NCI-H1436 (cell line): ENCODE results near the gene CLEC7A.

Source experiments
- DNase-seq: peaks from one replicate; lab custom pipeline; 2025; lab: John Stamatoyannopoulos, UW

The CLEC7A gene

DNA sequence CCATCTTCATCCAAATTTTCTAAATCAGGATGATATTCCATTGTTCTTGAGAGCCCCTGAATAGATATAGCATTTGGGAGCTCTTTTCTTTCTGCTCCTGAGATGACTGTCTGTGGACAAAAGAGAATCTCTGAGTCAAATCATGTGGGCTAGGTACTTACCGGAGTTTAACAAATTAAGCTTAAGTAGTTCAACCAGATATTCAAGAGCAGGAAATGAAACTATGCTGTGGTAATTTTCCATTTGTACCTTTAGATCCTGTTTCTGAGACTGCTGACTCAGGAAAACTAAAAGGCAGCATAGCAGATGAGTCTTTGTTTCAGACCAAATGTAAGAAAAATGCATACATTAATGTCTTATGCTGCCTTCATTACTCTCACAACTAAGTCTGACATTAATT is at the start of gene CLEC7A:
Gene CLEC7A, minus strand, starts transcription at position 158 of the 400 bp plus-strand sequence. Its CDS starts 117 bp downstream, at position 41.
- DNase-seq, result no peak

DNA sequence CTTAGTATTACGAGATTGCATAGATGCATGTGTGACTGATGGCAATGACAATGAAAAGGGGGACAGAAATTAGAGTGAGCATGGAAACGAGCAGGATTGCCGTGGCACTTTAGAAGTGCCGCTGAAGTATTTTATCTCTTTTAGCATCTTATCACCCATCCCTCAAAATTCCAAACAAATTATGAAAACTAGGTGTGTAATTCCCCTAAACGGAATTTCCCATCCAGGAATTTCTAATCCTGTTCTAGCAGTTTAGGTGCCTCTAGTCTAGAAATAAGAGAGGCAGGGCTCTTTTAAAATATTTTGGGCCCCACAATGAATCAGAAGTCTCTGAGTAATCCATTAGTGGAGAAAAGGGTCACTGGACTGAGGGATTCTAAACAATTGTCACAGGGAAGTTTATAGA is 49.8 kb upstream of the CLEC7A start:
- no peak for DNase-seq

DNA sequence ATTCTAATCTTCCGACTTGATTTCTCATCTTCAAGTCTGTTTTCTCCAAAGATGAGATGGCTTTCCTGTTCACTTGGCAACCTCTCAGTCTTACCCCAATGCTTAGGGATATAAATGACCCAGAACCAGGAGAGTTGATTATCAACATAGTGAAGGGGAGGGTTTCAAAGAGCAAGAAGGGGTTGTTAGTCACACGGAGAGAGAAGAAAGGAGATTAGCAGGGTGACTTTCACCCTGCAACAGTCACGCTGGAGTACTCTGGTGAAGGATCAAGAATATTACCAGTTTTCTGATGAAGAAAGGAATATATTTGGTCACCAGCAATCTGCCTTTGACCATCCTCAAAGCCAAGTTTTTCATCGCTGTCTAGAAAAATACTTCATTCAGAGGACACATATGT is 48.8 kb upstream of the CLEC7A start, which contains the start of gene TMEM52B:
Gene TMEM52B, plus strand, starts transcription at position 212 of the 400 bp plus-strand sequence. CDS start 543 bp downstream, outside the sequence.
- no peak for DNase-seq

DNA sequence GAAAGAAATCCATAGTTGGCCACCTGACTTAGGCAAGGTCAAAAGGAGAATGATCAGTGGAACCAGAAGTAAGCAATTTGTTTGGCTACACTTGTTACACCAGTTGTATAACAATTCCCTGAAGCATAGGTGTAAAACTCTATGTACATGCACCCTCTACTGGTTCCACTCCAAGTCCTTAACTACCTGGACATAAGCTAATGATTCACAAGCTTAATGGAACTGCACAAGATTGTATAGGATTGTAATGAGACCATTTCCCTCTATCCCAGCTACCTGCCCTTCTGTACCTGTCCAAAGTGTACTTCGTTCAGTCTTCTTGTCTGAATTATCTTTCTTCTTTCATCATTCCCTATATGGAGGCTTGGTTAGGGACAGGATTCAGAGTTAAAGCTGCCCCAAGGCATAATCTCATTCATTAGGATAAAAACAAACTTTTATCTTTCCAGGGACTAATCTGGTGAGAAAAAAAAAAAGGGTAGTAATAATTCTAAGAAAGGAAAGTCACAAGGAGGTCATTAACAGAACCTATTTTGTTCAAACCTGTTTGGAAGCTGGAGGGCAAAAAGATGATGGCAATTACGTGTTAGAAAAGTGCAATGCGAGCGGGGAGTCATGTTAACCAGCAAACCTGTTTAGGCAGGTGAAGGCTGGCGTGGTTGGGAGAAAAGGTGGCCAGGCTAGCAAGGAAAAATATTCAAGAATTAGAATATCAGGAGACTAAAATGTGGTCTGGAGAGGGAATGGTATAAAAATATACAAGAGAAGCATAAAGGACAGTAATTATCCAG is 46.0 kb upstream of the CLEC7A start:
- no peak for DNase-seq

DNA sequence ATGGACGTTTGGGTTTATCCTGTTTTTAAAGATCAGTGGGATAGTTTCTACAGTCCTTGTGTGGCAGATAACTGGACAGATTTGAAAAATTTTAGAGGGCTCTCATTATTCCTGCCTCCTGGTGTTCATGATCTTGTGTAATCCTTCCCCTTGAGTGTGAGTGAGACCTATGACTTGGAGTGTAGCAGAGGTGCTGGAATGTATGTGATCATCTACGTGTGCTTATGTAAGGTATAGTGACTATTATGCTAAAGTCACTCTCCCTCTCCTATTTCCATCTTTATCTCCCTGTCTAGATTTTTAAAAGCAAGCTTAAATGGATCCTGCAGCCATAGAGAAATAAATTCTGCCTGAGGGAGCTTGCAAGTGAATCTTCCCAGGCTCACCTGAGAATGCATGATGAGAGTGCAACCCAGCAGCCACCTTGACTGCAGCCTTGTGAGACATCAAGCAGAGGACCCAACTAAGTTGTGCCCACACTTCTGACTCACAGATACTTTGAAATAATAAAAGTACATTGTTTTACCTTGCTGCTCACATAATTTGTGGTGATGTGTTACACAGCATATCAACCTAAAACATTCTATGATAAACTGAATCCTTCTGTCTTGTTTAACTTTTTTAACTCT is 45.1 kb upstream of the CLEC7A start:
- no peak for DNase-seq

DNA sequence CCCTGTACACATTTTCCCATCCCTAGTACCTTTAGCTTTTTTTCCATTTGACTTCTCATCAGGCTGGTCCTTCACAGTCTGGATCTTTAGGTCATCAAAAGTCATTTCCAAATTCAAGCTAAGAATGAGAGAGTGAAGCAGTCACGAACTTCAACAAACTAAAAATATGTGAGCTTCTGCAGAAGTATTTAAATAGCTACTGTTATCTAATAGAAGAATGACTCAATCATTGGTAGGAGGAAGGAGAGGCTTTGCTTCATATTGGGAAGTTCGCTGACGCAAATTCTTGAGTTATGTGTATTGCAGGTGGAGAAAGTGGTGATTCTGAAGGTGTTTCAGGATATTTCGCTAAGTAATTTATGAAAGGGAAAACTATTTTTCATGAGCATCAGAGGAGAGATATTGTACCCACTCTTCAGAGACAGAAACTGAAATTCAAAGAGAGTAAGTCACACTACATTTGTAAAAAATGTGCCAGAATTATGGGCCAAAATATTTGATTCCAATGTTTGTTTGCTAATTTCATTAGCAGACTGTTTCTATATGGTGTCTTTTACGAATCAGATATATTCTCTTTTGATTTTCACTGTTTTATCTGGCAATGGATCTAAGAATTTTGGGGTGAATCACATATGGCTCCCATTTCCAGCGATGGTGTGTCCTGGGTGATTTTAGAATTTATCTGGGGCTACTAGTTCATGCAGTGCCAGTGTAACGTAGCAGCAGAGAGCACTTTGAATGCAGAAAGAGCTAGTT is 42.2 kb upstream of the CLEC7A start, which contains the start of gene OLR1:
Gene OLR1, minus strand, starts transcription at position 160 of the 756 bp plus-strand sequence. Its CDS starts 55 bp downstream, at position 105.
- no peak for DNase-seq

DNA sequence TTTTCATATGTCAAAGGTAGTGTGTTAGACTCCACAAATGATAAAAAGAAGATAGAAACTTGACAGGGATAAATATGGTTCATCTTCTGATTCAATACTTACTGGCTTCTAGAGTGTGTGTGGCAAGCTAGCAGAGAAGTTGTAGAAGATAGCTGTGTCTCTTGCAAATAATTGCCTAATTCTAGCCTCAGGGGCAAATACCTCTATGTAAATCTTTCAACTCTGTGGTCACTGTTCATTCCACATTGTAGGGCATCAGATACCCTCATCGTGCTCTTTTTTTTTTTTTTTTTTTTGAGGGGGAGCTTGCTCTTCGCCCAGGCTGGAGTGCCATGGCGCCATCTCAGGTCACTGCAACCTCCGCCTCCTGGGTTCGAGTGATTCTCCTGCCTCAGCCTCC is 40.2 kb upstream of the CLEC7A start:
- no peak for DNase-seq

DNA sequence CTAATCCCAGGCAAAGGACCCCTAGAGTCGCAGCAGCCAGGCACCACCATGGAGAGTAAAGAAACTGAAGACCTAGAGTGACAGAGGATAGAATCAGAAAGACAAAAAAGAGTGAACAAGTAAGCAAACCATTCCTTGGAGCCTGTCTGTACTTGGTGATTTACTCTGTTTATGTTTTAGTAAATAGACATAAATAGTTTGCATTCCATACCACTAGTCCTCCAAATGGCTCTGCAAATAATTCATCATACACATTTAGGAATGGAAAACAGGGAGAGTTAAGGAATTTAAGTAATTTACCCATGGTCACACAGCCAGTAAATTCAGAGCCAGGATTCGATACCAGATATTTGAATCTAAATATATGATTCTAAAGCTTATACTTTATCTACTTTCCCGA is 39.1 kb upstream of the CLEC7A start:
- no peak for DNase-seq

DNA sequence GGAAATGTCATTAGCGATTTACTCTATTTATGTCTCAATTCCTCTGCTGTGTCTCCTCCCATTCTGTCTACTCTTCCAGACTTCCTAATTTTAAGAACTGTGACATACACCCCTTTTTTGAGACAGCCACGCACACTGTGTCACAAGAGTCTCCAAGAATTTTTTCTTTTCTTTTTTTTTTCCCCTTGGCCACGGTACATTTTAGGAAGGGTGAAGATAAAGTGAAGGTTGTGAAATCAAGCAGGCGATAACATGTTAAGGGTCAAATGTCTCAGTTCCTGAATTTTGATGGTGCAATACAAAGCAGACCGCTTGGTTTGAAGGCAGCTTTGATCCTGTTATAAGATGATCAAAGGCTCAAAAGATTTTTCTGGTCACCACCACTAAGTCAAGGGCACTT is 37.6 kb upstream of the CLEC7A start:
- DNase-seq, result no peak

DNA sequence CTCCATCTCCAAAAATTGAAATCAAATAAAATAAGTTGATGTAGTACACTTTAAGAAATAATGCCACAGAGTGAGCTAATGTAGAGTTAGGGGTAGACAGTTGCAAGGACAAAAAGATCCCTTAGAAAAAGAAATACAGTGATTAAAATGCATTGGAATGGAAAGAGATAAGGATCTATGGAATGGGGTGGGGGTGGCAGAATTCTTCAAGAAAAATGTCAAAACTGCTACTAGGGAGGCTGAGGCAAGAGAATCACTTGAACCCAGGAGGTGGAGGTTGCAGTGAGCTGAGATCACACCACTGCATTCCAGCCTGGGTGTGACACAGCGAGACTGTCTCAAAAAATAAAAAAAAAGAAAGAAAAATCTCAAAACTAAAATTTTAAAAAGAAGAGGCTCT is 35.4 kb upstream of the CLEC7A start:
- DNase-seq, result no peak

DNA sequence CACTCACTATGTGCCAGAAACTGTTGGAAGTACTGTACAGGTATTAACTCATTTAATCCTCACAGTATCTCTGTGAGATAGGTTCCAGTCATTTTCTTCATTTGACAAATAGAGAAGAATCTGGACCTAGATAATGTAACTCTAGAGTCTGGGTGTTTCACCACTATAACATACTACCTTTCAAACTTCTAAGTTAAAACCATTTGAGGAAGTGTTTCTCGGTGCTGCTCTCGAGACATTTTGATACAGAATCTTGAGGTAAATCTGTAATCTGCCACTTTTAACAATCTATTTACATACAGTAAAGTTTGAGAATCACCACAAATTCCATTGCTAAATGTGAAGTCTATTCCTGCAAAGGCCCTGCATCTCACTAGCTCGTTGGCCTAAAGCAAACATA is 33.1 kb upstream of the CLEC7A start:
- no peak for DNase-seq

DNA sequence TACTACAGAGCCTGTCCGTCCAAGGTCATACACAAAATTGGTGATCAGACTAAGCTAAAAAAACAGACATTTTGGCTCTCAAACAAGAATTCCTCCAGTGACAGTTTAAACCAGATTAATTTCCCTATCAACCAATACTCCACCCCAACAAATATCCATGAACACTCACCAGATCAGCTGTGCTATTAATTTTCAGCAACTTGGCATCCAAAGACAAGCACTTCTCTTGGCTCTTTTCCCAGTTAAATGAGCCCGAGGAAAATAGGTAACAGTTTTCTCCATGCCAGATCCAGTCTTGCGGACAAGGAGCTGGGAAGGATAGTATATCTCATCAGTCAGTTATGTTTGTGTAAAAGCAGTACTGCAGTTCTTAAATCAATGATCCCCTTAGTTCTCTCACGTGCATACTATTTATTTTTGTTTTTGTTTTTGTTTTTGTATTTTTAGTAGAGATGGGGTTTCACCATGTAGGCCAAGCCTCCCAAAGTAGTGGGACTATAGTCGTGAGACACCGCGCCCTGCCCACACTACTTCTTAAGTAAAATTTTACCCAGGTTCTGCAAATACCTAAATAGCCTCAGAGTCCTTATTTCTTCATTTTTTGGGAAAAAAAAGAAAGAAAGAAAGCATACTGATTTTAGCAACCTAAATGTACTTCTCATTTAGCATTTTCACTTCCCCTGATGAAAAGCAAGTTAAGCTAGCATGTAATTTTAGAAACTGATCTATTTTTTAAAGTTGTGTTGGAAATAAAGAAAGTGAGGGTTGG is 30.8 kb upstream of the CLEC7A start:
- DNase-seq, result no peak

DNA sequence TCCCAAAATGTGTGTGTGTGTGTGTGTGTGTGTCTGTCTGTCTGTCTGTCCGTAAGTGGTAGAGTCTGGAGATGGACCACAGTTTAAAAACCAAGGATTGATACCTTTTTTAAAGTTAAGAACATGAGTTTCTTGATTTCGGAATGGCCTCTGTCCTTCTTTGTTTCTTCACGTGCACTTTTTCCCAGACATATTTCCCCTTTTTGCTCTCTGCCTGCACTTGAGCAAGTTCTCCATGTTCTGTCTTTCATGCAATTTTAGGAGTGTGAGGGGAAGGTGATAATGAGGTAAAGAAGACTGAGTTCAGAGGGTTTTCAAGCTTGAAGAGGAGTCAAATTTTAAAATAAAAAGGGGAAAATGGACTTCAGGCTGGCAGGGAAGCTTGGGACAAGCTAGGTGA is 29.3 kb upstream of the CLEC7A start:
- no peak for DNase-seq

DNA sequence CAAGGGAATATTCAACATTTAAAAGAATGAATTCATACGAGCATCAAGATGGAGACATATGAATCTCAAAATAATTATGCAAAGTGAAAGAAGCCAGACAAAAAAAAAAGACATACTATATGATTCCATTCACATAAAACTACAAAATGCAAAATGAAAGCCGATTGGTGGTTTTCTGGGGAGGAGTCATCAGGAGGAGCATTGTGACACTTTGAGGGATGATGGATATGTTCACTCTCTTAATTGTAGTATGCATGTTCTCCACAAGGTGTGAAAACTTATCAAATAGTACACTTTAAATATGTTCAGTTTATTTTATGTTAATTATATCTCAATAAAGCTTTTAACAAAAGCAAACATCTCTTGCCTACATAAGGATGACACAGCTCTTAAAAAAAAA is 28.4 kb upstream of the CLEC7A start:
- no peak for DNase-seq

DNA sequence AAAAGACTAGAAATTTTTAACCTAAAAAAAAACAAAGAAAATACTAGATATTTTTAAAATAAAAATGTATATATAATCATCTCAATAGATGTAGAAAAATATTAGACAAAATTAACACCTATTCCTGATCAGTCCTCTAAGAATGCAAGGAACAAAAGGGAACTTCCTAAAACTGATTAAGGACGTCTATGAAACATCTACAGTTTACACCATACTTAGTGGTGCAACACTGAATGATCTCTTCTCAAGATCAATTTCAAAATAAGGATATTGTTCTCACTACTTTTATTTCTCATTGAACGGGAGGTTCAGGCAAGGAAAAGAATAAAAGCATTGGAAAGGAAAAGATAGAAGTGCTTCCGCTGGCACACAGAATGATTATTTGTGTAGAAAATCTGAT is 26.0 kb upstream of the CLEC7A start:
- DNase-seq, result no peak

DNA sequence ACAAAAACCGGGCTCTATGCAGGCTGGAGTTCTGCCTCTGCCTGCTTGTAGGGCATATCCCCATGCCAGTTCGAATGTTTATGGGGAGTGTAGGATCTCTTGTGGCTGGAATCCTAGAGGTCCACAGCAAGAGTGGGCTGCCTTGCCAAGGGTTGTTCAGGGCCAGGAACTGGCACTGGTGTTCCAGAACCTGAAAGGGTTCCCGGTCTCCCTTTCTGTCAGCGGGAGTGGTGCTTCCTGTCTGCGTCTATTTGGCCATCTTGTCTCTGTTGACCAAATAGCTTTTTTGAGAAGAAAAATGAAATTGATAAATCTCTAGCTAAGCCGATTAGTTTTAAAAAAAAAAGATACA is 24.1 kb upstream of the CLEC7A start:
- no peak for DNase-seq

DNA sequence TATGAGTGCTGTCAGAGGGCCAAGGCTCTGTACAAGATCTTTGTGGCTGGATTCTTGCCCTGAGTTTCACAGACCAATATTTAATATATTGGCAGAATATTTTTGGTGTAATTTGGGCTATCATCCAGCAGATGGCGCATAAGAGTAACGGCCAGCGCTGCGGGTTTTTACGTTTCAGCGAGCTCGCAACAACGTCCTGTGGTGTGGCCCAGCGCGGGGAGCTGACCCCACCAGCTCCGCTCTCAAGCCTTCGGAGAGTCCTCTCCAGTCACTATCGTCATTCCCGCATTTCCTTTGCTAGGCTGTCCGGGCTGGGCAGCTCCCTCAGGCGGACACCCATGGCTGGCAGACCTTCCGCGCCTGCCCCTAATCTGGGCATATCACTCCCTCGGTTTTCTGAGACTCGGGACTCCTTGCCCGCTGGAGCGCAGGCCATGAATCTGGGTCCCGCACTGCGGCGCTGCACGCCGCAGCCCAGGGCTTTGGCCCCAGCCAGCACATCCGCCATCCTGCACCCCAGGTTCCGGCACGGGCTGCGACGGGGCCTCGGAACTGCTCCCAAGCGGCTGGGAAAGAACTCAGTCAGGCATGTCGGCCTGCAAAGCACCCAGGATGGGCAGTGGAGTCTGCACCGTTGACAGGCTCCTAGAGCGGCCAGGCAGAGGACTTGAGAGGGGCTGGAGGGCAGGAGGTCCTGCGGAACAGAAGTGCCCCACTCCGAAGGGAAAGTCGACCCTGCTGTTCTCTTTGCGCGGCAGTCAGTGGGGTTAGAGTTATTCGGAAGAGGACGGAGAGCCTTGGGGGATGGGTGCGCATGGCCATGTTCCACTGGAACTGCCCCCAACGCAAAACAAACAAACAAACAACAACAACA is 23.5 kb upstream of the CLEC7A start:
- DNase-seq, result peak; percentile 2

DNA sequence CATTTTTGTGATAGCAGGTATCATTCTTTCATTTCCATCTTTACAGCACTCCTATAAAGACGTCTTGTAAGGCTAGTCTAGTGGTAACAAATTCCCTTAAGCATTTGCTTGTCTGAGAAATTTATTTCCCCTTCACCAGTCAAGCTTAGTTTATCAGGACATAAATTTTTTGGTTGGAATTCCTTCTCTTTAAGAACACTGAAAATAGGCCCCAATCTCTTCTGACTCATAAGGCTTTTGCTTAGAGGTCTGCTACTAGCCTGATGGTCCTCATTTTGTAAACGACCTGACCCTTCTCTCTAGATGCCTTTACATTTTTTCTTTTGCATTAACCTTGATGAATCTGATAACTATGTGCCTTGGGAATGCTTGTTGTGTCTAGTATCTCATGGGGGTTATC is 21.6 kb upstream of the CLEC7A start:
- DNase-seq, result no peak

DNA sequence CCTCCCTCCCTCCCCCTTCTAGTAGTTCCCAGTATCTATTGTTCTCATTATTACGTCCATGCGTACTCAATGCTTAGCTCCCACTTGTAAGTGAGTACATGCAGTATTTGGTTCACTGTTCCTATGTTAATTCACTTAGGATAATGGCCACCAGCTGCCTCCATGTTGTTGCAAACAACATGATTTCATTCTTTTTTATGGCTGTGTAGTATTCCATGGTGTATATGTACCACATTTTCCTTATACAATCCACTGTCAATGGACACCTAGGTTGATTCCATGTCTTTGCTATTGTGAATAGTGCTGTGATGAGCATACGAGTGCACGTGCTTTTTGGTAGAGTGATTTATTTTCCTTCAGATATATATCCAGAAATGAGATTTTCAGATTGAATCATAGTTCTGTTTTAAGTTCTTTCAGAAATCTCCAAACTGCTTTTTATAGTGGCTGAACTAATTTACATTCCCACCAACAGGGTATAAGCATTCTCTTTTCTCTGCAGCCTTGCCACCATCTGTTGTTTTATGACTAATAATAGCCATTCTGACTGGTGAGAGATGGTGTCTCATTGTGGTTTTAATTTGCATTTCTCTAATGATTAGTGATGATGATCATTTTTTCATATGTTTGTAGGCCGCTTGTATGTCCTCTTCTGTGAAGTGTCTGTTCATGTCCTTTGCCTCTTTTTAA is 17.9 kb upstream of the CLEC7A start:
- no peak for DNase-seq

DNA sequence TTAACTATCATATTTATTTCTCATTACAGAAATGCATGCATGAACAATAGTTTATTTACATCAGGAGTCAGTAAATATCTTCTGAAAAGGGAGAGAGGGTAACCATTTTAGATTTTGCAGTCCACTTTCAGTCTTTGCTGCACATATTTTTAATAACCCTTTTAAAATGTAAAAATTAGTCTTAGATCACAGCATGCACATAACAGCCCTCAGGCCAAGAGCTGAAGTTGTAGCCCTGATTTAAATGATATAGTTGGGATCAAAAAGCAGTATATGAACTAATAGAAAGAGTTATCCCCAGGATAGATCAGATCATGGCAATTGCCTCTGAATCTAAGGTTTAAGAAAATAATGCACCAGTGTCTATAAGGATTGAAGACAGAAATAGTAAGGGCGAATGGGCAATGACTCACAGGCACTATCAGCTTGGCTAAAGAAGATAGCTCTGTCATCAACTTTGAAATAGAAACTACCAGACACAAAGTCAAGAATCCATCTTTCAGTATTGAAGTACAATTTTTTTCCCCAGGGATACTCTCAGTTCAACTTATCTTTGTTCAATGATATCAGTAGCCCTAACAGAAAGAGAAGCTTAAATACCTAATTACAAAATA is 13.1 kb upstream of the CLEC7A start:
- no peak for DNase-seq
